CD4-positive, alpha-beta T cell treated with Interleukin-4 for 4 hours (primary cell): ENCODE measurements around the gene POU6F2.

Experiments
- DNase-seq: peaks from one replicate; pipeline ENCODE4 v3.0.0-alpha.2; 2020

The POU6F2 gene

DNA sequence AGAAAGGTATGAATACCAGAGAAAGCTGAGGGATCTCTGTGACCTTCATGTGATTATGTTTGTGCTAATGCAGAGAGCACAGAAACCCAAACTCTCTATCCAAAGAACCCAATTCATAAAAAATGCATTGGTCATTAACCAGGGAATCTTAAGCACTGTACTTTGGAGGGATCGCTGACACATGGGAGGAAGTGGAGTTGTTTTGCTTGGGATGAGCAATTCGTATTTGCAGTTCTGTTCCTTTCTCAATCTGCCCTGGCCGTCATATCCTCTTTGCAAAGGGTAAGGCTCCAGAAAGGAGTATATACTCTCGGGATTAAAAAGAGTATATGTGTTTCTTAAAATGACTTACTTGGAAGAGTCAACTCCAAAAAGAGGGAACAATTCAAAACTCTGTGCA, 221.3 kb downstream of the POU6F2 start:
- DNase-seq = no peak

GRCh38 chr7:39199951-39200350, 222.2 kb downstream of the POU6F2 start:
- no peak for DNase-seq

GRCh38 chr7:39202041-39202440, 224.3 kb downstream of the POU6F2 start:
- no peak for DNase-seq

DNA sequence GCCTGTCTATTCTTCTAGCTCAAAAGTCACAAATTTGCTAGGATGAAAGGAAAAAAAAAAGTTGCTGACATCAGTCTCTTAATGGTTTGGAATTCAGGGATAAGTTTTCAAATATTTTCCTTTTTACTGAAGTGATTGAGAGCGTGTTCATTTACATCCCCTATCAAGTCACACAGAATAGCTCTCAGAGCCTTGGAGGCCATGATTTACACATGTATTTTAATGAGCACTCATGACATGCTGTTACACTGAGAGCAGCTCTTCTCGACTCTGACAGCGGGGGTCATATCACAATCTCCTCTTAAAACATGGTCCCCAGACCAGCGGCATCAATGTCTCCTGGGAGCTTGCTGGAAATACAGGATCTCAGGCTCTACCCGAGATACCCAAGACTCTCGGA, 232.7 kb downstream of the POU6F2 start:
- no peak for DNase-seq

DNA sequence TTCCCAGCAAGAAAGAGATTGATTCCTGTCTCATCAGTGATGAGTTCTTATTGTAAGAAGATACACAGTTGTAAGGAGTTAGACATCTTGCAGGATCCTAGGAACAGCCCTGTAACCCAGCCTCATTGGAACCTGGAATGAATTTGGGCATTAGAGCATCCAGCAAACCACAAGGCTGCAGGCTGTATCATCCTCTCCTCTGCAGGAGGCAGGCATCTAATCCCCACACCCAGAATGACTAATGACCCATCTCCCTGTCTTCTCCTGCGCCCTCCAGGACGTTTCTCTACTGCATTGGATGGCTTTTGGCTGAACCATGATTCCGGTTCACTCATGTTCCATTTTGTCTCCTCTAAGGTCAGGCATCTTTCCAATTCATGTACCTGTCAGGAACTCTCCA, 233.9 kb downstream of the POU6F2 start:
- DNase-seq = no peak

GRCh38 chr7:39212876-39213275, 235.2 kb downstream of the POU6F2 start:
- DNase-seq = no peak

DNA sequence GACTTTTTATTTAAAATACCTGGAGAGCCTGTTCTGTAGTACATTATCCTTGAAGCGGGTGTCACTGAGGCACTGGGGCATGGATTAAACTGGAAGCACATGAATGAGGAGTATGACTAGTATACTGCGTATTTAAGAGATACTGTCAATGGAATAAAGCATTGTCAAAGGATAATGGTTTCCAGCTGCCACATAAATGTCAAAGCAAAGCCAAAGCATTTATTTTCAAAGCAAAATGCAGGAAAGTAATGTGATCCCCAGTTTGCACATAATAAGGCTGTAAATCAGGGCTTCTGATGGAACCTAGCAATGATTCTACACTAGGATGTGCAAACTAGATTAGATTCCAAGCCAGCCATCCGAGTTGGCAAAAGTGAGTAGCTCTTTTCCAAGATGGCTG, 240.1 kb downstream of the POU6F2 start:
- no peak for DNase-seq

- no peak for DNase-seq
Observed at GRCh38 chr7:39219869-39220268, 242.2 kb downstream of the POU6F2 start.

GRCh38 chr7:39221901-39222300, 244.2 kb downstream of the POU6F2 start:
- no peak for DNase-seq

- no peak for DNase-seq
Observed at GRCh38 chr7:39228946-39229345, 251.2 kb downstream of the POU6F2 start.

GRCh38 chr7:39233851-39234529, 256.3 kb downstream of the POU6F2 start:
- no peak for DNase-seq

DNA sequence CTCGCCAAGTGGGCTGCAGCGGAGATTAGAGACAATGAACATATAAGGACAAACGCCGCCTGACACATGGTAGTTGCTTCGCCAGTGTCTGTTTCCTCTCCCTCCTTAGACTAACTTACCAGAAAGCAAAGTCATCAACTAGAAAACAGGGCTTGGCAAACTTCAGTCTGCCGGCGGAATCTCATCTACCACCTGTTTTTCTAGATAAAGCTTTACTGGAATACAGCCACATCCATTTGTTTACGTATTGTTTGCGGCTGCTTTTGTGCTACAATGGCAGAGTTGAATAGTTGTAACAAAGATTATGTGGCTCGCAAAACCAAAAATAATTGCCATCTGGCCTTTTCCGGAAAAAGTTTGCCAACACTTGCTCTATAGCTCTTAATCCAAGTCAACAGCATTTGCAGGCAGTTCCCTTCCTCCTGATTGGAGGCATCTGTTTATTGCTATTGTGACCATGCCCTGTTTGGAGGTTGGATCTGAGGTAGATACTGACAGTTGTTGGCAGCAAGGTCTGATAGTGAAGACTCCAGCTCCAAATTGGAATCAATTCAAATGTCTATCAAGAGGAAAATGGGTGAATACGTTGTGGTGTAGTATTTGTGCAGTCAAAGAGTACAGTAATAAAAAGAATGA, 260.6 kb downstream of the POU6F2 start:
- DNase-seq = no peak

GRCh38 chr7:39240864-39241263, 263.2 kb downstream of the POU6F2 start:
- no peak for DNase-seq

GRCh38 chr7:39247576-39247975, 269.9 kb downstream of the POU6F2 start:
- no peak for DNase-seq

GRCh38 chr7:39248041-39248691, 270.5 kb downstream of the POU6F2 start:
- no peak for DNase-seq

DNA sequence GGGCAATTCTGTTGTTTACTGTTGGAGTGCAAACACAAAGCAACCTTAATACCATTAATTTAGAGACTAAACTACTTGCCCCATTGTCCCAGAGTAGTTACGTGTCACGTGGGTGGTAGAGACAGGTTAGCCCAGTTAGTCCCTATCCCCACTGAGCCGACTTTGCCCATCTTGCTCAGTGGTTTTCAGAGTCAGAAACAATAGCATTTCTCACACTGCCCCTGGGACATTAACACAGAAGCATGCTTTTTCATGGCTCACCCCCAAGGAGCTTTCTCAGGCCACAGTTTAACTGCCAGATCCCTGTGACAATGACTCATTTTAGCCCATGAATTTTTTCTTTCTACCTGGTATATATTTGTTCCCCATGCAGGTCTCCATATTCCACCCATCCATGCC, 271.0 kb downstream of the POU6F2 start:
- no peak for DNase-seq

- DNase-seq = no peak
Observed at GRCh38 chr7:39249635-39250152, 272.0 kb downstream of the POU6F2 start.

DNA sequence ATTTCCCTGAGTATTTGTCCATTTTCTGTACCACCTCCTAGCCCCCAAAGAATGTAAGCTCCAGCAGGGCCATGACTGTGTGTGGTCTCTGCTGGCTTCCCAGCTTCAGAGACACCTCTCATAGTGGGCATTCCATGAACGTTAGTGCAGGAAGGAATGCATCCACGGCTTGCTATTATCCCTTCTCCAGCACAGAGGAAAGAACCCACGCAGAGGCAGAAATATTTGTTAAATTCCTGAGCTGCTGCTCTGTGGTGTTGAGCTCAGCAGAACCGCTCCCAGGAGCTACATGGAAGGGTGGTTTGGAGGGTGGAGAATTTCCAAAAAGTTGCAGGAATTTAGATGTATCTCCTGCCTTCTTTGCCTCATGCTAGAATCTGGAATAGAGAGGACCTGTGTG, 275.2 kb downstream of the POU6F2 start:
- DNase-seq = no peak

DNA sequence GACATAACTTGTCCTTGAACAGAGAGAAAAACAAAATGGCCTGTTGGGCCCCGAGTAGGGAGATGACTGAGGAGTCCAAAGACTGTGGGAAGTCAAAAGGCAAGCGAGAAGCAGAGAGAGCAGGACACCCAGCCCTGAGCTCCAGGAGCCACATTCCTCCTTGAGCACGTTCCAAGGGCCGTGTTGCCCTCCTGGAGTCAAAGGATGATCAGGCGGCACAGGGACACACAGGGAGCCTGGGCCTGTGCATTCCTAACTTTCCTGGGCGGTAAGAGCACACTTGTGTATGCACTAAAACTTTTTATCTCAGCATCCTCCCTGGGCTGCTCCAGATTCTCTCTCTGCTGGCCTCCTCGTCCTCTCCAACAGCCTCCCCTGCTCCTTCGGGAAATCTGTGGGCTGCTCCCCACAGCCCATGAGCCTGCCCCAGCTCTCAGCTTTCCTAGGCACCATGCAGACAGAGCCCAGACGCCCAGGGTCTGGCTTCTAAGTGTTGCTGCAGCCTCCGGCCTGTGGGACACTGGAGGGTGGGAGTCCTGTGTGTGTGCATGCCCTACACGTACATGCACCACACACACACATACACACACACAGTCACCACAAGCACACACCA, 281.8 kb downstream of the POU6F2 start:
- DNase-seq = no peak

GRCh38 chr7:39260279-39260844, 282.7 kb downstream of the POU6F2 start:
- no peak for DNase-seq

DNA sequence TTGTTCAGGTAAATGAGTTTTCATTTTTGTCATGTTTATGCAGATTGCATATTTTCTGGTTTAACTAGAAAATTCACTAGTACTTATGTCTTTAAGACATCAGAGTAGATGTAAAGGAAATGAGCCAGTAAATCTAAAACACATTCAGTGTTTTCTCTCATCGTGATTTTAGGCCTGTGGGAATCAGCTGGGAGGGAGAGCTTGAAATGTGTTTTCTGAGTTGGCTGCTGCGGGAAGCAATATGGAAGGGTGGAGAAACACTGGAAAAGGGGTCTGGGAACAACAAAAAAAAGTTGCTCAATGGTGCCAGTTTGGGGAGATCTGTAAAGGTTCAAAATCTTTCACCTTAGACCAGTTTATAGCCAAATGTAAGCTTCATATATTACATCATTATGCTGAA, 284.1 kb downstream of the POU6F2 start:
- DNase-seq = no peak

- no peak for DNase-seq
Observed at GRCh38 chr7:39265641-39266591, 288.2 kb downstream of the POU6F2 start.
